ENCODE measurements around the gene ELAVL4.

Gene ELAVL4
- 0 reads per million in 3 experiments for total RNA-seq

DNA sequence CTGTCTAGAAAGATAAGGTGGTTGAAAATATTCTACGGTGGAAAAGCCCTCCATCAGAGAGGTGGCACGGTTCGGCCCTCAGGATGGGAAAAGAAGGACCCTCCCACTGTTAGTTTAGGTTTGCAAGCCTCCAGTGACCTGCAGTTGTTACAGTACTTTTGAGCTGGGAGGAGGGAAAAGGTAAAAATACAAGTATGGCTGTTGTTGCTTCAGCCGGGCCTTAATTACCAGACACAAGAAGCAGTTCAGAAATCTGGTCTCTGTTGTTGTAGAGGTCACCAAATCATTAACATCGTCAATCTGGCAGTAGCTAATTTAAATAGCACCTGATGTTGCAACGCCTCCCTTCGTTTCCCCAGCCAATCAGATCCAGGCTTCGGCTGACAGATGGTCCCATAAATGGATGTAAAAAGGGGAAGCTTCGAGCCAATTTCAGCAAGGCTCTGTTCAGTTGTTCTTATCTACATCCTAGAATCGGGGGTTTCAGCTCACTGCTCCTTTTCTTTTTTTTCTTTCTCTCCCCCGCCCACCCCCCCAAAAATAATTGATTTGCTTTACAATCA, at the start of gene ELAVL4:
TSS of gene ELAVL4 (plus strand) at position 424 of the 563 bp plus-strand sequence. CDS start 270 bp downstream, outside the sequence.
- DNase-seq, result no peak

- DNase-seq, result no peak
These were observed 48.4 kb upstream of the ELAVL4 start for GRCh38 chr1:50060279-50060678.

DNA sequence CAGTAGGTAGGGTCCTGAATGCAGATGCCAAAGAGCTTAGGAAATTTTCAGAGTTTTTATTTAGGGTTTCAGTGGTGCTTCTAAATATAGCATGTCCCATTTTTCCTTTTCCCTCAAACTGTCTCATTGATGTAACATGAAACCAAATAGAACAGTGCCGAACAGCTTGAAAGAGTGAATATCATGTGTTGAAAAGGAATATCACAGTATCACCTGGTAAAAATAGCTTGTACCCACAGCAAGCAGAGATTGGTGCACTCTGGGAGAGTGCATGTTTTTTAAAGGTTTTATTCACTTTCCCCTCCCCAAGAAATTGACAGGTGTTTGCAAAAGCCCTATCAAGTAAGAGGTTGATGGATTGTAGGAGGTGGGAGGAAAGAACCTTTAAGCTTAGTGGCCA, 41.9 kb upstream of the ELAVL4 start:
- no peak for DNase-seq

GRCh38 chr1:50074931-50075330, 33.8 kb upstream of the ELAVL4 start:
- DNase-seq, result no peak

DNA sequence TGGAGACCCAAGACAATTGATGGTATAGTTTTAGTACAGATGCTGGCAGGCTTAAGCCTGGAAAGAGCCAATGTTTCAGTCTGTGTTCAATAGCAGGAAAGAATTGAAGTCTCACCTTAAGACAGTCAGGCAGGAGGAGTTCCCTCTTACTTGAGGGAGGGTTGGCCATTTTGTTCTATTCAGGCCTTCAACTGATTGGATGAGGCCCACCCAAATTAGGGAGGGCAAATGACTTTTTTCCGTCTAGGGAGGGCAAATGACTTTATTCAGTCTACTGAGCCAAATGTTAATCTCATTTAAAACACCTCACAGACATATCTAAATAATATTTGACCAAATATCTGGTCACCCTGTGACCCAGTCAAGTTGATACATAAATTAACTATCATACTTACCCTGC, 31.4 kb upstream of the ELAVL4 start:
- no peak for DNase-seq

DNA sequence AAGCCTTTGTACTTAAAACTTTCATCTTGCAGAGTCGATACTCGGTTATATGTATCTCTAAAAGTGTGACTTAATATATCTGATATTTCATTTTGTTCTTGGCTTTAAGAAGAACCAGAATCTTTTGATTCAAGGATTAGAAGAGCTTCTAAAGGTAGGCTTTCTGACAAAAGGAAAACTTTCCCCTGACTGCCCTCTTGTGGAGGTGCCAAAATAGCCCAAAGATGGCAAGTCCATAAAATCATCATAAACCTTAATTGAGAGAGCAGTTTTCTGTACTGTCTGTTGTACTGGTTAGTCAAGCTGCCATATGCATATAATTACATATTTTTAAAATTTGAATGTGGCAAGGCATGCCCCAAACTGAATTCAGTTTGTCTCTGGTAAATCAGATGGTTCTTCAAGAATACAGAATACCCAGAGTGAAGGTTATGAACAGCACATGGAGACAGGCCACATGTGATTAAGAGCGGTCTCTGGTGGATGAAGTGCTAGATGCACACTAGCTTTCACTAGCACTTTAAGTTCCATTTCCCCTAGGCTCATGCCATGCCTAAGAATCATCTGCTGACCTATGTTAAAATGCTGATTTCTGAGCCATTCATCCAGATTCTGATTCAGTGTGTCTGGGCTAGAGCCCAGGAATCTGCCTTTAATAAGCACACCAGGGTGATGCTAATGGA, 27.7 kb upstream of the ELAVL4 start:
- no peak for DNase-seq

DNA sequence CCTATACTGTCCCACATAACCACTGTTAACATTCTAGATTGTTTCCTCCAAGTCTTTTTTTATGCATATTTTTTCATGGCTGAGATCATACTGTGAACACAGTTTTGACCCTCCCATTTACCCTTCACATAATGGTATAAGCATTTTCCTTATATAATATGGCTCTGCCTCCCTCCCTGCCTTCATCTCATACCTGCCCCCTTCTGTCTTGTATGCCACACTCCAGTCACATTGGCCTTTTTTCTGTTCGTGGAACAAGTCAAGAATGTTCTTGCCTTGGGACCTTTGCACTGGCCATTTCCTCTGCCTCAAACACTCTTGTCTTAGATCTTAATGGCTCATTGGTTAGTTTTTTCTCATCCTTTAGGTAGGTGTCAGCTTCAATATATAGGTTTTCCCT, 24.3 kb upstream of the ELAVL4 start:
- DNase-seq, result no peak

GRCh38 chr1:50091068-50091467, 17.7 kb upstream of the ELAVL4 start:
- DNase-seq, result no peak

GRCh38 chr1:50095716-50096115, 13.0 kb upstream of the ELAVL4 start:
- no peak for DNase-seq

- no peak for DNase-seq
These were observed 11.6 kb upstream of the ELAVL4 start for GRCh38 chr1:50097021-50097679.

GRCh38 chr1:50097791-50098190, 10.9 kb upstream of the ELAVL4 start:
- no peak for DNase-seq

DNA sequence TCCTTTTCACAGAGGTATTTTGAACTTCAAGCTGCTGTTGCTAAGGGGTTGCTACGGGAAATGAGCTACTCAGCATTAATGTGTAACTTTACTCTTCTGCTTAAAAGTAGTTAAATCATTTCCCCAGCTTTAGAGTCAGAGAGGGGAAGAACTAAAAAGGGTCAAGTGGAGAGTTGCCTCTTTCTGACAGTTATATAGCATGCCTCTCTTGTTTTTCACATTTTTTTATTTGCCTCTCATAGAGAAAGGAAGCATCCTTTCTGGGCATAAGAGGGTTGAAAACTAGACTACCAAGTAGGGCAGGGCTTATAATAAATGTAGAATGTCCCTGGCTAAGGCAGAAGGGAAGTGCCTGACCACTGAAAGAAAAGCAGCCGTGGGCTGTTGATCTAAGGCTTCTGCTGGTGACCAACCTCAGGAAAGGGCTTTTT, 10.1 kb upstream of the ELAVL4 start:
- no peak for DNase-seq

DNA sequence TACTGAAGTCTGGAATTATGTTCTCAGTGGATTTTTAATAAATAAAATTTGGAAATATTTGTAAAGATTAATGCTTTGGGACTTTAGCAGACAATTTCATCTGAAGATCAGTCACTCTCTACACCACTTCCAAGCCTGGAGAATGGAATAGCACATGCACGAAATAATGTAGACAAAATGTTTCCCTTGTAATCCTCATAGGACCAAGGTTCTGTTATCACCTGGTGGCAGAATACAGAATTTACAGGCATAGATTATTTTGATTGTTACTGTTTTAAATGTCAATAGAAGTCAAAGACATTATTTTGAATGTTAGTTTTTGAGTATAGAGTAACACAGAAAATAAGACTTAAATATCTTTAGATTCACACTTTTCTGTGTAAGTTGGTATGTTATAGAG, 9.1 kb upstream of the ELAVL4 start:
- DNase-seq, result no peak

DNA sequence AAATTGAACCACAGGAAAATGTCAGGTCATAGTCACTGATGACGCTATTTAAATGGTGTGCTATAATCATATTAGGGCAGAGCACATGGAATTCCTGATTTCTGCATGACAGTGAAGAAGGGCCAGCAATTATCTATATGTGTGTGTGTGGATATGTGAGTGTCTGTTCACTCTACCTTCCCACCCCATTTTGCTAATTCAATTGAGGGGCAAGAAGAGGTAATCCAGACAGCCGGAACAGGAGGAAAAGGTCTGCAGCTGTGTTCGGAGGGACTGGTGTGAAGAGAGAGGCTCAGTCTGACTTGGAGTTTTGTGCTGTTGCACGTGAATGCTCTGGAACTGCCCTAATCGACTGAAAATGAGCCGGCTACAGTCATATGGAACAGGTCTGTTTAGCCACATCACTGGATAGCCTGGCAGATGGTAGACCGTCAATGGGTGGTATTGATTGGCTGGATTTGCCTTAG, 5.1 kb upstream of the ELAVL4 start:
- DNase-seq, result no peak

DNA sequence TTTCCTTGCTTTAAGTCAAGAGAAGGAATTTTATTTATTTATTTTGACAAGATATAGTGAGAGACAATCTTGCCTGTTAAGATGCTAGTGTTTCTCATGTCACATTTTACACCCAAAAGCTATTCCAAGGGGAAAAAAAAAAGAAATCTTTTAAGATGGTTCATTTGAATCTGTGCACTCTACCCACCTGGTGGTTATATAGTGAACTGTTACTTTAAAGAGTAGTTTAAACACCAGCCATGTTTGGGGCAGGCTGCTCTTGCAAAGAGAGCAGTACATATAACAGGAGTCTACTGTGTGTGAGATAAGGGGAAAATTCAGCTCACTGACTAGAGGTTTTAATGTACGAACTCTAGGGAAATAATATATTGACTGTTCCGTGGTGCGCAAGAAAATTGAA, 3.3 kb upstream of the ELAVL4 start:
- DNase-seq, result no peak

DNA sequence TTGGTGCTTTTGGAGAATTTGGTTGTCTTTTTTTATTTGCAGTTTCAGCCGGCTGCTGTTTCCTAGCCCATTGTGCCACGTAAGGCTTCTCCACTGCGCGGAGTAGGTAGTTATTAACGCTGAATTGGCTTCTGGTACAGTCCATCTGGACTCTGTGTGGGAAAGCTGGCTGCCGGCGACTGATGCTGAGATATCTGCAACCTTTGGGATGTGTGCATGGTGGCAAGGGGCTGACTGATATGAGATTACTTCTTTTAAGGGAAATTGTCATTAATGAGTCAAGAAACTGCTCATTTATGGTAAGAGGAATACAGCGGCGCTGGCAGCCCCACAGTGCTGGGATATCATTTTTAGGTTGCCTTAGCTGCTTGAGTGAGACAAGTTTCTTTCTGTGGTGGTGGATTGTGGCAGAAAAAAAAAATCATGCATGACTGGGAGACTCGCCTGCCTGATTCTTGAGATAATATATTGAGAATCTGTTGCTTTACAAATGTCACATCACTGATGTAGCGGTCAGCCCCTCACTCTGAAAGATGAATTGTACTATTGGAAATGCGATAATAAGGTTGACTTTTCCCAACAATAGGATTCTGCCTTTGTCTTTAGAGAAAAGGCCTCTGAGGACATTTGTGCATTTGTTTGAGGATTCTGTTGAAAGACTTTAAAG, 2.5 kb upstream of the ELAVL4 start:
- DNase-seq, result no peak

- no peak for DNase-seq
These were observed 396 bp downstream of the ELAVL4 start for GRCh38 chr1:50109116-50109515.

- no peak for DNase-seq
These were observed 941 bp downstream of the ELAVL4 start for GRCh38 chr1:50109647-50110075.

DNA sequence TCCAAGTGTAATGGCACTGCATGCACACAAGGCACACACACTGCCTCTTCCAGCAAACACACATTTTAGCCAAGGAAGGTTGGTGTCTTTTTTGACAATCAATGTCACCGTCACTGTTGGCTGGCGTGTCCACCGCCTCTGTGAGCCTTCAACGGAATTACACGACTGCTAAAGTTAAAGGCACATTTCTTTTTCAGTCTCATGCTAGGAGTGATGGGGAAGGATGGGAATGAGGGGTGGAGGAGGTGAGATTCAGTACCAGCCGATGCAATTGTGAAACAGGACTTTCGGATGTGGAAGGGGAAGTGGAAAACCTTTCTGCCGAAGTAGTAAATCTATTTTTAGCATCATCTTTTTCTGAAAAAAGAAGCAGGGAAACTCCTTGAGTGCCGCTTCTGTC, 1.4 kb downstream of the ELAVL4 start:
- DNase-seq, result no peak

DNA sequence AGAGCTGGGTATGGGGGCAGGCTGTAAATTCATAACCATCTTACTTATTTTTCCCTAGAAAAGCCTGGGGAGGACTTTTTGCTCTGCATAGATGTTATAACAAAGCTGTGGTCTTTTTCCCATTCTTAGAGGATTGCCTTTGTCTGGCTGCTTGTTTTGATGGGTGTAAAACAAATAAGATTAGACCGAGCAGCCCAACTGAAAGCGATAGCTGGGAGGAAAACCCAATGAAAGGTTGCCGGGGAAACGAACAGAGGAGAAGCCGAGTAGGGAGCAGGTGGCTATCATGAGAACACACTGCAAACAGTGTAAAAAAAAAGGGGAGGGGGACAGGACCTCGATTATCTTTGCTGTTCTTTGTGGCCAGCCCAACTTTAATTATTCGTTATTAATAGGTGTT, 1.9 kb downstream of the ELAVL4 start:
- DNase-seq, result no peak

DNA sequence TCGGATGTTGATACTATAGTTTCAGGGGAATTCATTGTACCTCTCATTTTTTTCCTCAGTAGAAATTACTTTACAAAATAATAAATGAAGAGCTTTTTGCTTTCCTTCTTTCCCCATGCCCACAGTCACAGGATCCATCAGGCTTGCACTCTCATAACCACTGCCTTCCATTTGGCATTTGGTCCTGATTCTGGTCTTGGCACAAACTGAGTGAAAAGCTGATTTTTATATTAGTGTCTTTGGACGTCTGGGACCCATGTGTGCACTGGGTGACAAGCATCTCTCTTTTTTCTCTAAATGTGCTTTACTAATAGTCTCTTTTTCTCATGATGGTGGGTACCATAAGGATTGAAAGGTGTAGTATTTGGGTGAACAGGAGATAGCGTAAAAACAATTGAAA, 2.8 kb downstream of the ELAVL4 start:
- DNase-seq, result no peak

- no peak for DNase-seq
These were observed 3.5 kb downstream of the ELAVL4 start for GRCh38 chr1:50112193-50112592.

GRCh38 chr1:50123071-50123470, 14.4 kb downstream of the ELAVL4 start:
- DNase-seq, result no peak

Measured in central memory CD4-positive, alpha-beta T cell (primary cell).